ENCODE data around the gene ALDH7A1.
"Not testable (repeated sequence)": the region's sequence is repeated elsewhere in the genome, so short reads cannot be mapped to it uniquely, and the experiment has no call there.

ALDH7A1 gene

GRCh38 chr5:126561908-126562307 is 33.1 kb downstream of the ALDH7A1 start:
- Histone ChIP-seq H4K20me1 (ENCODE audit: insufficient read depth, low read length) (no peaks in the 10 kb centered on the region), H3K27me3 (ENCODE audit: low read depth, low read length) (no peaks in the 10 kb centered on the region), H3K36me3 (replicated peaks; ENCODE audit: low read depth, low read length) (no peaks in the 10 kb centered on the region), H3K27ac (ENCODE audit: low read length) (no peak overlapping the region), H3K4me3 (ENCODE audit: low read length) (no peak overlapping the region), H3K79me2 (ENCODE audit: low read length) (no peaks in the 10 kb centered on the region), H3K4me2 (ENCODE audit: low read length) (no peak overlapping the region), H2AFZ (ENCODE audit: low read depth, low read length) (no peak overlapping the region), H3K9ac (ENCODE audit: low read length) (no peak overlapping the region), H3K9me3 (ENCODE audit: insufficient read depth, low read length) (no peaks in the 10 kb centered on the region), H3K4me1 (ENCODE audit: low read length) (peaks cover 7% of the 10 kb centered on the region)
- TF ChIP-seq CTCF (IDR thresholded peaks at IDR 0.05; ENCODE audit: low read depth, low read length) (peak; percentile 18), EZH2phosphoT487 (IDR thresholded peaks at IDR 0.05; ENCODE audit: low read depth) (no peak)

GRCh38 chr5:126555101-126555500 is 39.9 kb downstream of the ALDH7A1 start:
- not testable (repeated sequence) for H3K27ac ChIP-seq (ENCODE audit: low read length); H3K36me3 ChIP-seq (replicated peaks; ENCODE audit: low read depth, low read length)

GRCh38 chr5:126552614-126553013 is 42.4 kb downstream of the ALDH7A1 start:
- H3K27ac ChIP-seq (ENCODE audit: low read length) = no peak overlapping the region
- no peaks in the 10 kb centered on the region for H3K79me2 ChIP-seq (ENCODE audit: low read length)
- no peaks in the 10 kb centered on the region for H3K36me3 ChIP-seq (replicated peaks; ENCODE audit: low read depth, low read length)
- H2AFZ ChIP-seq (ENCODE audit: low read depth, low read length) = no peak overlapping the region
- no peaks in the 10 kb centered on the region for H3K9me3 ChIP-seq (ENCODE audit: insufficient read depth, low read length)
- no peak overlapping the region for H3K4me2 ChIP-seq (ENCODE audit: low read length)
- H3K9ac ChIP-seq (ENCODE audit: low read length) = no peak overlapping the region
- H4K20me1 ChIP-seq (ENCODE audit: insufficient read depth, low read length) = no peaks in the 10 kb centered on the region
- TF ChIP-seq EZH2phosphoT487 (IDR thresholded peaks at IDR 0.05; ENCODE audit: low read depth) (no peak), CTCF (IDR thresholded peaks at IDR 0.05; ENCODE audit: low read depth, low read length) (no peak)
- H3K4me3 ChIP-seq (ENCODE audit: low read length) = no peak overlapping the region
- H3K27me3 ChIP-seq (ENCODE audit: low read depth, low read length) = no peaks in the 10 kb centered on the region
- H3K4me1 ChIP-seq (ENCODE audit: low read length) = no peaks in the 10 kb centered on the region

More at GRCh38 chr5:126555101-126555500, 39.9 kb downstream of the ALDH7A1 start:
- H2AFZ ChIP-seq (ENCODE audit: low read depth, low read length); H3K4me2 ChIP-seq (ENCODE audit: low read length); H3K9me3 ChIP-seq (ENCODE audit: insufficient read depth, low read length); H3K79me2 ChIP-seq (ENCODE audit: low read length); H4K20me1 ChIP-seq (ENCODE audit: insufficient read depth, low read length); H3K4me3 ChIP-seq (ENCODE audit: low read length); H3K27me3 ChIP-seq (ENCODE audit: low read depth, low read length); H3K9ac ChIP-seq (ENCODE audit: low read length); H3K4me1 ChIP-seq (ENCODE audit: low read length): not testable (repeated sequence)

GRCh38 chr5:126544087-126544740 is 50.8 kb downstream of the ALDH7A1 start:
- Histone ChIP-seq H4K20me1 (ENCODE audit: insufficient read depth, low read length) (no peaks in the 10 kb centered on the region), H3K9me3 (ENCODE audit: insufficient read depth, low read length) (no peaks in the 10 kb centered on the region), H2AFZ (ENCODE audit: low read depth, low read length) (no peak overlapping the region), H3K4me1 (ENCODE audit: low read length) (no peaks in the 10 kb centered on the region), H3K36me3 (replicated peaks; ENCODE audit: low read depth, low read length) (no peaks in the 10 kb centered on the region), H3K4me2 (ENCODE audit: low read length) (no peak overlapping the region), H3K9ac (ENCODE audit: low read length) (no peak overlapping the region), H3K27me3 (ENCODE audit: low read depth, low read length) (no peaks in the 10 kb centered on the region), H3K79me2 (ENCODE audit: low read length) (no peaks in the 10 kb centered on the region), H3K27ac (ENCODE audit: low read length) (no peak overlapping the region), H3K4me3 (ENCODE audit: low read length) (no peak overlapping the region)
- TF ChIP-seq CTCF (IDR thresholded peaks at IDR 0.05; ENCODE audit: low read depth, low read length) (peak; percentile 67), EZH2phosphoT487 (IDR thresholded peaks at IDR 0.05; ENCODE audit: low read depth) (no peak)

Measured in OCI-LY3 (cell line).